Cardiac fibroblast (primary cell): ENCODE results near the gene ANK2.

Source experiments
- DNase-seq, 2 donors: peaks; one replicate each; pipeline versions ENCODE4 v3.0.0 to v3.0.0-alpha.2; 2010; ENCODE audit warnings: low read depth in 2 of 2
- H3K4me3 ChIP-seq, 2 donors: replicated peaks in 1 of 2; 1 replicate in 1 of 2; 2 replicates in 1 of 2; pipeline ENCODE4 v1.5.1; 2011; ENCODE audit warnings: low read depth in 2 of 2, low read length in 2 of 2, mild to moderate bottlenecking in 2 of 2, moderate library complexity in 1 of 2
- CTCF ChIP-seq: IDR thresholded peaks from one replicate; pipeline ENCODE4 v1.5.1; 2011; ENCODE audit warnings: low read depth, mild to moderate bottlenecking, low read length, inconsistent platforms

The ANK2 gene

GRCh38 chr4:113080624-113081023, 31.2 kb downstream of the ANK2 start:
- no peak for DNase-seq
- no peak for TF ChIP-seq CTCF

GRCh38 chr4:113083346-113083745, 33.9 kb downstream of the ANK2 start:
- no peak for TF ChIP-seq CTCF
- no peak overlapping the region for H3K4me3 ChIP-seq

More at GRCh38 chr4:113080624-113081023, 31.2 kb downstream of the ANK2 start:
- no peak overlapping the region for H3K4me3 ChIP-seq

GRCh38 chr4:113086172-113086695, 36.8 kb downstream of the ANK2 start:
- peak in 1 of 2 donors; percentile 28 for DNase-seq
- H3K4me3 ChIP-seq: no peak overlapping the region
- TF ChIP-seq CTCF: no peak

More at GRCh38 chr4:113083346-113083745, 33.9 kb downstream of the ANK2 start:
- DNase-seq: no peak

DNA sequence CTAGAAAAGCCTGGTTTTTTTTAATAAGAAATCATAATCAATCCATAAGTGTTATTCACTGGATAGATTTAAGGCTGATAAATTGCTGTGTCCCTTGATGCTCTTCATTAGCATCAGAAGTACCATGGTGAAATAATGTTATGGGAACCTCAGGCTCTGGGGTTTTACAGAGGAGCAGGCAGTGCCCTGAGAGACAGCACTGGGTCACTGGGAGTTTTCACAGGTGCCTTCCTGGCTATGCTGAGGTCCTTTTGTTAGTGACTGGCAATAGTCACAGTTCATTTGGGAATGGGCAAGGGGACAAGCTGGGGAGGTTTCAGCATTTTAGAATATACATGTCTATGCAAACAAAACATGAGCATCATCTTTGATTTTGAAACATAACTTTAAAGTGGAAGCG, 38.6 kb downstream of the ANK2 start:
- DNase-seq: no peak
- TF ChIP-seq CTCF: no peak
- H3K4me3 ChIP-seq: no peak overlapping the region

- no peak for TF ChIP-seq CTCF
Measured at GRCh38 chr4:113090954-113091353, 41.5 kb downstream of the ANK2 start.

DNA sequence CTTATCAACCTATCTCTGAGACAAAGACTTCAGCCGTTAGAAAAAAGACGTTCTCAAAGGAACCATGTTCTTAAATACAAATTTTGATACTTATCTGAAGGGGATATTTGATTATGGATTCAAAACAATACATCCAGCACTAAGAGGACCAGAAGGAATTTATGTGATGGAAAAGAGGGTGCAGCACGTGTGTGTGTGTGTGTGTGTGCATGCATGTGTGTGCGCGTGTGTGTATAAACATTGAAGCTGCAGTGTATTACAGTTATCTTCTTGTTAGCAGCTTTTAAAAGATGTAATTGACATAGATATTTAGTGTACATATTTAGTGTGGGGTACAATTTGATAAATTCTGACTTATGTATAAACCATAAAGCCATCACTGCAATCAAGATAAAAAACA, 44.9 kb downstream of the ANK2 start:
- no peak for TF ChIP-seq CTCF
- H3K4me3 ChIP-seq: no peak overlapping the region
- no peak for DNase-seq

More at GRCh38 chr4:113090954-113091353, 41.5 kb downstream of the ANK2 start:
- DNase-seq: no peak
- no peak overlapping the region for H3K4me3 ChIP-seq

DNA sequence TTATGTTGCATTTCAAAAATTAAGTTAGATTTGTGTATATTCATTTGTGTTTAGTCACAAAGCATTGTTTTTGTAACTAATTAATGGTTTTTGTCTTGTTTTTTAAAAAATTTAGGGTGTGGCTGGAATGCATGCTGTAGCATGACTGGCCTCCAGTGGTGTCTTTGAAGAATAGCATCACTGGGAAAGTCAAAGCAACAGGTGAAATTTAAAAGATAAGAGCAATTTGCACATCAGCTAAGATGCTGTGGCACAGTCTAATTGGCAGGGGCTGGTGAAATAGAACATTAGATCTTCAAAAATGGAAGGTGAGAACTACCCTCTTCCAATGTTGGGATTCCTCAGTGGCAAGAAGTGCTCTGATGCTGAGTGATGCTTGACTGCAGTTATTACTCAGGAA, 45.3 kb downstream of the ANK2 start:
- peak; percentile 11 to 41 for DNase-seq
- TF ChIP-seq CTCF: peak; percentile 76

More for the DNA sequence above, 45.3 kb downstream of the ANK2 start:
- no peak overlapping the region for H3K4me3 ChIP-seq
